K562 (cell line): ENCODE data around the gene LPCAT3. TPM values are rescaled to one million over a fixed set of nuclear protein-coding genes. Genes with fewer than 3 reads are reported as not detected.
A peak's percentile ranks its signal among the peaks of the same experiment; 100 is the strongest.

Experiments
- ATAC-seq: fragments of 200-7000 bp; cut with Tn5 transposase; 3 replicates; pipeline ENCODE4 v1.9.1; 2020; ENCODE audit warnings: moderate library complexity
- BruUV-seq: library from RNA; stranded (reverse); fragments of 400-500 nt; replicated peaks from 2 replicates; lab custom pipeline; 2021; lab: Mats Ljungman, UMichigan
- CTCF ChIA-PET: fragments of 300-600 bp; formaldehyde crosslinking; extraction: SDS; loops from one replicate; lab custom pipeline; 2021; ENCODE audit warnings: low intra/inter-chr PET ratio; lab: Yijun Ruan, JAX
- POLR2A ChIA-PET: fragments of 300-600, 350-650 bp; sonication (Branson Sonifier 250); formaldehyde crosslinking; extraction: SDS; loops from one replicate; lab custom pipeline; 2021; ENCODE audit warnings: antibody characterized with exemption, inconsistent platforms; lab: Yijun Ruan, JAX
- DNase-seq, 4 experiments: peaks; one replicate each; pipeline versions ENCODE4 v3.0.0 to v3.0.0-alpha.2; 2011 to 2018; ENCODE audit warnings: low spot score in 3 of 4, mixed read lengths in 3 of 4; ENCODE audit errors: extremely low read depth in 1 of 4
- FAIRE-seq: peaks from 2 replicates; lab custom pipeline; 2011; peaks lifted over from hg19 to GRCh38; lab: Jason Lieb, UNC
- H2AFZ ChIP-seq: 2 replicates; pipeline ENCODE4 v1.6.0; 2011; ENCODE audit warnings: low read depth, low read length, control low read depth, inconsistent platforms
- H3K27ac ChIP-seq: fragments of 200-600 bp; 3 replicates; pipeline ENCODE4 v1.8.0; 2011; ENCODE audit warnings: low read depth, mild to moderate bottlenecking, control low read depth, inconsistent platforms, low read length, moderate library complexity, mixed read lengths; ENCODE audit errors: extremely low read depth
- H3K27me3 ChIP-seq, 2 experiments: fragments of 300-600 bp in 1 of 2; 2 replicates in 1 of 2; 3 replicates in 1 of 2; pipeline versions ENCODE4 v1.6.0 to v1.8.0; 2011; ENCODE audit warnings: inconsistent platforms in 2 of 2, low read length in 2 of 2, mild to moderate bottlenecking in 1 of 2, mixed read lengths in 1 of 2, moderate library complexity in 1 of 2; ENCODE audit not compliant: control insufficient read depth in 2 of 2, insufficient read depth in 2 of 2
- H3K36me3 ChIP-seq: fragments of 300-600 bp; 3 replicates; pipeline ENCODE4 v1.8.0; 2011; ENCODE audit warnings: mild to moderate bottlenecking, low read length, inconsistent platforms; ENCODE audit not compliant: control insufficient read depth, insufficient read depth
- H3K4me1 ChIP-seq, 2 experiments: fragments of 200-600 bp in 1 of 2; replicated peaks in 1 of 2; 2 replicates in 1 of 2; 3 replicates in 1 of 2; pipeline versions ENCODE4 v1.5.1 to v1.8.0; 2011; ENCODE audit warnings: inconsistent platforms in 2 of 2, low read length in 2 of 2, mild to moderate bottlenecking in 1 of 2, mixed read lengths in 1 of 2, moderate library complexity in 1 of 2; ENCODE audit not compliant: control insufficient read depth in 2 of 2, insufficient read depth in 2 of 2
- H3K4me2 ChIP-seq: 2 replicates; pipeline ENCODE4 v1.6.1; 2011; ENCODE audit warnings: low read length, control low read depth, inconsistent platforms, mixed read lengths; ENCODE audit not compliant: insufficient read depth
- H3K4me3 ChIP-seq: fragments of 200-600 bp; sonication (generic), shearing (Covaris generic); 2 replicates; pipeline ENCODE4 v1.5.1; 2016; ENCODE audit warnings: control low read depth, inconsistent platforms
- H3K79me2 ChIP-seq: fragments of 200-600 bp; 3 replicates; pipeline ENCODE4 v1.8.0; 2011; ENCODE audit warnings: low read length, inconsistent platforms; ENCODE audit not compliant: control insufficient read depth, insufficient read depth
- H3K9ac ChIP-seq, 2 experiments: 2 replicates each; pipeline versions ENCODE4 v1.6.0 to v1.6.1; 2011; ENCODE audit warnings: low read depth in 2 of 2, low read length in 2 of 2, control low read depth in 1 of 2, inconsistent platforms in 1 of 2, mild to moderate bottlenecking in 1 of 2, mixed read lengths in 1 of 2; ENCODE audit not compliant: insufficient read depth in 1 of 2
- H3K9me1 ChIP-seq: one replicate; pipeline ENCODE4 v1.6.0; 2011; ENCODE audit warnings: inconsistent platforms, mild to moderate bottlenecking, low read length, moderate library complexity; ENCODE audit not compliant: control insufficient read depth, insufficient read depth
- H3K9me3 ChIP-seq: replicated peaks from 2 replicates; pipeline ENCODE4 v1.5.1; 2011; ENCODE audit warnings: low read depth, low read length, inconsistent platforms; ENCODE audit not compliant: control insufficient read depth, insufficient read depth
- H4K20me1 ChIP-seq: replicated peaks from 2 replicates; pipeline ENCODE4 v1.6.1; 2011; ENCODE audit warnings: low read length, inconsistent platforms, mixed read lengths; ENCODE audit not compliant: control insufficient read depth, insufficient read depth
- HDAC8 ChIP-seq: fragments of 450-650 bp; IDR thresholded peaks from 2 replicates; pipeline ENCODE4 v1.6.1; 2016; ENCODE audit warnings: mild to moderate bottlenecking, missing genetic modification characterization, moderate library complexity, missing compliant biosample characterization
- KHSRP ChIP-seq: fragments of 450-650 bp; IDR thresholded peaks from 2 replicates; pipeline ENCODE4 v1.6.1; 2017
- KLF16 ChIP-seq: IDR thresholded peaks from 2 replicates; pipeline ENCODE4 v1.6.1; 2016; ENCODE audit warnings: antibody characterized with exemption
- MCM2 ChIP-seq: fragments of 450-650 bp; IDR thresholded peaks from 2 replicates; pipeline ENCODE4 v1.6.1; 2017; ENCODE audit warnings: low read depth, mild to moderate bottlenecking
- MECOM ChIP-seq: fragments of 250-450 bp; sonication (Bioruptor Pico); IDR thresholded peaks from 2 replicates; pipeline ENCODE4 v1.8.0; 2022; ENCODE audit warnings: inconsistent platforms
- RUNX1 ChIP-seq: sonication (generic); IDR thresholded peaks from 2 replicates; pipeline ENCODE4 v1.6.1; 2016; ENCODE audit warnings: antibody characterized with exemption, low read depth
- SNIP1 ChIP-seq: fragments of 450-650 bp; IDR thresholded peaks from 2 replicates; pipeline ENCODE4 v1.7.1; 2017; ENCODE audit warnings: low read depth, mild to moderate bottlenecking
- SPI1 ChIP-seq: IDR thresholded peaks from 2 replicates; pipeline ENCODE4 v1.6.1; 2011; ENCODE audit warnings: low read depth, low read length, control low read depth, borderline replicate concordance
- TEAD4 ChIP-seq, 2 experiments: sonication (generic) in 1 of 2; formaldehyde crosslinking in 1 of 2; IDR thresholded peaks; 2 replicates each; pipeline versions ENCODE4 v1.6.1 to v1.8.0; 2012 to 2022; ENCODE audit warnings: borderline replicate concordance in 1 of 2, inconsistent platforms in 1 of 2, low read length in 1 of 2, mild to moderate bottlenecking in 1 of 2, missing genetic modification reagents in 1 of 2
- THRAP3 ChIP-seq: fragments of 450-650 bp; IDR thresholded peaks from 2 replicates; pipeline ENCODE4 v1.6.1; 2016; ENCODE audit warnings: mild to moderate bottlenecking, inconsistent platforms, borderline replicate concordance
- ZNF717 ChIP-seq: fragments of 250-450 bp; sonication (Bioruptor Pico); IDR thresholded peaks from 2 replicates; pipeline ENCODE4 v1.5.0; 2021
- ZNF785 ChIP-seq: fragments of 250-450 bp; sonication (Bioruptor Pico); IDR thresholded peaks from 2 replicates; pipeline ENCODE4 v1.4.0; 2020; ENCODE audit warnings: mild to moderate bottlenecking
- ZSCAN32 ChIP-seq: fragments of 450-650 bp; formaldehyde crosslinking; IDR thresholded peaks from 2 replicates; pipeline ENCODE4 v1.4.0; 2020; ENCODE audit warnings: mild to moderate bottlenecking, moderate library complexity
- whole genome bisulfite sequencing: fragments of 100-300 bp; shearing (Covaris generic); methylation state at CpG from one replicate; pipeline ENCODE4 v1.1.6; 2016; ENCODE audit warnings: low coverage, mixed read lengths; ENCODE audit not compliant: insufficient coverage; ENCODE audit errors: missing lambda C conversion rate; 5-methylcytosine and 5-hydroxymethylcytosine counted together
- in situ Hi-C: fragments of 300-500 bp; cut with MboI; formaldehyde crosslinking; loops from 4 replicates; pipeline ENCODE4 v1.15.0; 2018; ENCODE audit warnings: inconsistent platforms, mixed read lengths
- intact Hi-C: fragments of 100-400 bp; cut with micrococcal nuclease; formaldehyde crosslinking; loops from 2 replicates; pipeline ENCODE4 v1.14.2; 2022
- polyA plus RNA-seq, 8 experiments: library from polyadenylated mRNA; depleted of rRNA in 4 of 8; stranded (reverse) in 5 of 8; unstranded in 3 of 8; fragments of >200 nt; fragmentation: Nextera tagmentation in 2 of 8; fragmentation: Illumina TruSeq in 1 of 8; extraction: Ambion mirVana in 2 of 8; extraction: Trizol in 1 of 8; gene quantifications; 2 replicates each; pipeline versions ENCODE4 v1.2.1 to v1.2.3, GENCODE V29; 2011 to 2014; ENCODE audit warnings: inconsistent platforms in 1 of 8, missing spikeins in 1 of 8
- total RNA-seq, 7 experiments: library from RNA; depleted of rRNA in 6 of 7; stranded (reverse); fragments of >200 nt in 6 of 7; fragmentation: Illumina TruSeq in 2 of 7; extraction: Trizol in 2 of 7; gene quantifications; 2 replicates each; pipeline versions ENCODE4 v1.2.1 to v1.2.3, GENCODE V29; 2011 to 2021; ENCODE audit warnings: low replicate concordance in 1 of 7
- TF ChIP-seq, protein P1 (sequence below): sonication (generic); formaldehyde crosslinking; IDR thresholded peaks from 2 replicates; pipeline ENCODE4 v1.8.1; 2022; ENCODE audit warnings: missing genetic modification reagents
- TF ChIP-seq, protein P2 (sequence below), 2 experiments: fragments of 450-650 bp; IDR thresholded peaks; 2 replicates each; pipeline ENCODE4 v1.6.1; 2016; ENCODE audit warnings: mild to moderate bottlenecking in 2 of 2, borderline replicate concordance in 1 of 2, low read depth in 1 of 2, moderate library complexity in 1 of 2

The LPCAT3 gene
- total and polyA plus RNA-seq, 9 of the 15 experiments (the other 6 are each of a cell fraction or from before 2014, with no cell fraction given): 4.9 to 52.5 (median 25.3) TPM

DNA sequence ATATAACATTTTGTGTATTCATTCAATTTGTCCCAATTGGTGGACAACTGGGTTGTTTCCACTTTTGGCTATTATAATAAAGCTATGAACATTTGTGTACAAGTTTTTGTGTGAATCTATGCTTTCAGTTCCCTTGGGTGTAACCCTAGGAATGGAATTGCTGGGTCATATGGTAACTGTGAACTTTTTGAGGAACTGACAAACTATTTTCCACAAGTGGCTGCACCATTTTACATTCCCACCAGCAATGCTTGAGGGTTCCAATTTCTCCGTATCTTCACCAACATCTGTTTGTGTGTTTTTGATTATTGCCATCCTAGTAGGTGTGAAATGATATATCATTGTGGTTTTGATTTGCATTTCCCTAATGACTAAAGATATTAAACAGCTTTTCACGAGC, 13.0 kb downstream of the LPCAT3 start:
- Histone ChIP-seq H4K20me1 (no peaks in the 10 kb centered on the region), H3K36me3 (peaks cover 19% of the 10 kb centered on the region; the same call in 2 of the 3 replicates), H3K9me1 (no peaks in the 10 kb centered on the region), H3K4me1 (no peaks in the 10 kb centered on the region; a peak in 3 of 5 replicates), H3K9ac (no peak overlapping the region), H3K79me2 (peaks cover 2% of the 10 kb centered on the region; the same call in 1 of the 3 replicates), H3K27ac (no peak overlapping the region), H2AFZ (no peak overlapping the region), H3K4me2 (no peak overlapping the region), H3K27me3 (no peaks in the 10 kb centered on the region), H3K4me3 (no peak overlapping the region), H3K9me3 (no peaks in the 10 kb centered on the region)
- TF ChIP-seq SNIP1 (no peak), MCM2 (no peak), ZNF785 (CRISPR knock-in tag) (no peak), KLF16 (no peak), SPI1 (peak; percentile 16; the same call in 1 of the 2 replicates), MECOM (CRISPR knock-in tag) (no peak), HDAC8 (tag) (no peak), ZSCAN32 (CRISPR knock-in tag) (no peak), ZNF717 (CRISPR knock-in tag) (no peak), KHSRP (no peak), RUNX1 (no peak), THRAP3 (no peak), TEAD4 (IDR thresholded peaks at IDR 0.05; ENCODE audit: low read length) (peak; percentile 14; the same call in 1 of the 2 replicates), TEAD4 (CRISPR knock-in tag; IDR thresholded peaks at IDR 0.05; ENCODE audit: borderline replicate concordance) (no peak)
- TF ChIP-seq, protein P1, sequence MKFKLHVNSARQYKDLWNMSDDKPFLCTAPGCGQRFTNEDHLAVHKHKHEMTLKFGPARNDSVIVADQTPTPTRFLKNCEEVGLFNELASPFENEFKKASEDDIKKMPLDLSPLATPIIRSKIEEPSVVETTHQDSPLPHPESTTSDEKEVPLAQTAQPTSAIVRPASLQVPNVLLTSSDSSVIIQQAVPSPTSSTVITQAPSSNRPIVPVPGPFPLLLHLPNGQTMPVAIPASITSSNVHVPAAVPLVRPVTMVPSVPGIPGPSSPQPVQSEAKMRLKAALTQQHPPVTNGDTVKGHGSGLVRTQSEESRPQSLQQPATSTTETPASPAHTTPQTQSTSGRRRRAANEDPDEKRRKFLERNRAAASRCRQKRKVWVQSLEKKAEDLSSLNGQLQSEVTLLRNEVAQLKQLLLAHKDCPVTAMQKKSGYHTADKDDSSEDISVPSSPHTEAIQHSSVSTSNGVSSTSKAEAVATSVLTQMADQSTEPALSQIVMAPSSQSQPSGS: no peak
- TF ChIP-seq, protein P2, sequence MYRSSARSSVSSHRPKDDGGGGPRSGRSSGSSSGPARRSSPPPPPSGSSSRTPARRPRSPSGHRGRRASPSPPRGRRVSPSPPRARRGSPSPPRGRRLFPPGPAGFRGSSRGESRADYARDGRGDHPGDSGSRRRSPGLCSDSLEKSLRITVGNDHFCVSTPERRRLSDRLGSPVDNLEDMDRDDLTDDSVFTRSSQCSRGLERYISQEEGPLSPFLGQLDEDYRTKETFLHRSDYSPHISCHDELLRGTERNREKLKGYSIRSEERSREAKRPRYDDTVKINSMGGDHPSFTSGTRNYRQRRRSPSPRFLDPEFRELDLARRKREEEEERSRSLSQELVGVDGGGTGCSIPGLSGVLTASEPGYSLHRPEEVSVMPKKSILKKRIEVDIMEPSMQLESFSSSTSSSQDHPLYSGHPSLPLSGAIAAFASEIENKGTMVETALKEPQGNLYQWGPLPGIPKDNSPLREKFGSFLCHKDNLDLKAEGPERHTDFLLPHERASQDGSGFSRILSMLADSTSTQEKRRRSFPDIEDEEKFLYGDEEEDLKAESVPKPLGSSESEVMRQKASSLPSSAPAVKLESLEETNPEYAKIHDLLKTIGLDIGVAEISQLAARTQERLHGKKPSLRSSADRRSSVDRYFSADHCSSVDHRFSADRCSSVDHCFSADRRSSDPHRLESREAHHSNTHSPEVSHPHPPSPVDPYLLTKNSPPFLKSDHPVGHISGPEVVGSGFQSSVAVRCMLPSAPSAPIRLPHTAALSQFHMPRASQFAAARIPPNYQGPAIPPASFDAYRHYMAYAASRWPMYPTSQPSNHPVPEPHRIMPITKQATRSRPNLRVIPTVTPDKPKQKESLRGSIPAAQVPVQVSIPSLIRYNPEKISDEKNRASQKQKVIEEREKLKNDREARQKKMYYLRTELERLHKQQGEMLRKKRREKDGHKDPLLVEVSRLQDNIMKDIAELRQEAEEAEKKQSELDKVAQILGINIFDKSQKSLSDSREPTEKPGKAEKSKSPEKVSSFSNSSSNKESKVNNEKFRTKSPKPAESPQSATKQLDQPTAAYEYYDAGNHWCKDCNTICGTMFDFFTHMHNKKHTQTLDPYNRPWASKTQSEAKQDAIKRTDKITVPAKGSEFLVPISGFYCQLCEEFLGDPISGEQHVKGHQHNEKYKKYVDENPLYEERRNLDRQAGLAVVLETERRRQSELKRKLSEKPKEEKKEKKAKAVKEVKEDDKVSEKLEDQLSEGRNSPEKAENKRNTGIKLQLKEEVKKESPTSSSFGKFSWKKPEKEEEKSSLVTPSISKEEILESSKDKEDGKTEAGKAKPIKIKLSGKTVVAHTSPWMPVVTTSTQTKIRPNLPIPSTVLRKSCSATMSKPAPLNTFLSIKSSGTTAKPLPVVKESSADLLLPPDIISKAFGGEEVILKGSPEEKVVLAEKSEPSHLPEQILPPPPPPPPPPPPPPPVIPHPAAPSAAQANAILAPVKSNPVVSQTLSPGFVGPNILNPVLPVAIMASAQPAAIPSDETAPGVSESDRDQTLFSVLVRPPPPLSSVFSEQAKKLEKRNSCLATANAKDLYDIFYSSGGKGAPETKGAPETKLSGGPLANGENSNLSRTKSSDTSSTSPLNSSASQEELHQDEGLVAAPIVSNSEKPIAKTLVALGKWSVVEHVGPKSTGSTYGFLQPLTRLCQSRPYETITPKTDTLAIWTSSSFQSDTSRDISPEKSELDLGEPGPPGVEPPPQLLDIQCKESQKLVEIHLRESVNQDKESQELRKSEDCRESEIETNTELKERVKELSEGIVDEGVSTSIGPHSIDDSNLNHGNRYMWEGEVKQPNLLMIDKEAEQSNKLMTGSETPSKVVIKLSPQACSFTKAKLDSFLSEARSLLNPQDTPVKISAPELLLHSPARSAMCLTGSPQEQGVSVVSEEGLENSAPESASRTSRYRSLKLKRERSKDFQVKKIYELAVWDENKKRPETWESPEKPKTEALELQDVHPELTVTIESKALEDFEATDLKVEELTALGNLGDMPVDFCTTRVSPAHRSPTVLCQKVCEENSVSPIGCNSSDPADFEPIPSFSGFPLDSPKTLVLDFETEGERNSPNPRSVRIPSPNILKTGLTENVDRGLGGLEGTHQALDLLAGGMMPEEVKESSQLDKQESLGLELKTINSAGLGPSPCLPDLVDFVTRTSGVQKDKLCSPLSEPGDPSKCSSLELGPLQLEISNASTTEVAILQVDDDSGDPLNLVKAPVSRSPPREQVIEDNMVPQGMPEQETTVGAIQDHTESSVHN (IDR thresholded peaks at IDR 0.05; ENCODE audit: borderline replicate concordance in 1 of 2, low read depth in 1 of 2): no peak
- FAIRE-seq (no peak), ATAC-seq (no peak), DNase-seq (no peak)
- in situ Hi-C loops: no loop called here
- BruUV-seq: no TSS peak
- intact Hi-C loops: no loop called here
- POLR2A ChIA-PET: interaction anchor here (1.0 to 1.7 kb wide), 3 partner anchors 9 to 138 kb away, joined by 3 to 4 read pairs (median 3); partner anchors contain the start of gene TPI1
- 55% methylated on average over 2 of the region's 2 CpGs for WGBS
- CTCF ChIA-PET: no interaction called here
